ENCODE measurements around the gene KCNJ18. TPM values are rescaled to one million over a fixed set of nuclear protein-coding genes. Genes with fewer than 3 reads are reported as not detected.
"Not testable (repeated sequence)": the region's sequence is repeated elsewhere in the genome, so short reads cannot be mapped to it uniquely, and the experiment has no call there.

KCNJ18 gene
- total RNA-seq, 1 experiment from 2014 or later, result not detected

DNA sequence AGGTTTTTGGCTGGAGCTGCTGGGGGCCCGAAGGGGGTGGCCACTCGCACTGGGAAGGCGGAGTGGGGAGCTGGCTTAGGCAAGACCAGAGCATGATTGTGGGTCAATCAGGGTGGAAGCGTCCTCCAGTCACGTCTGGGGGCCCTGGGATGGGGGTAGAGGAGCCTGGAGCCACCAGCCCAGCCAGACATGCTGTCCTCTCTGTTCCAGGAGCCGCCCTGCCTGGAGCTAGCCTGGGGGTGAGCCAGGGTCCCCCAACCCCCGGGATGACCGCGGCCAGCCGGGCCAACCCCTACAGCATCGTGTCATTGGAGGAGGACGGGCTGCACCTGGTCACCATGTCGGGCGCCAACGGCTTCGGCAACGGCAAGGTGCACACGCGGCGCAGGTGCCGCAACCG, 10.2 kb downstream of the KCNJ18 start:
- H3K4me1 Mint-ChIP-seq, result not testable (repeated sequence)

DNA sequence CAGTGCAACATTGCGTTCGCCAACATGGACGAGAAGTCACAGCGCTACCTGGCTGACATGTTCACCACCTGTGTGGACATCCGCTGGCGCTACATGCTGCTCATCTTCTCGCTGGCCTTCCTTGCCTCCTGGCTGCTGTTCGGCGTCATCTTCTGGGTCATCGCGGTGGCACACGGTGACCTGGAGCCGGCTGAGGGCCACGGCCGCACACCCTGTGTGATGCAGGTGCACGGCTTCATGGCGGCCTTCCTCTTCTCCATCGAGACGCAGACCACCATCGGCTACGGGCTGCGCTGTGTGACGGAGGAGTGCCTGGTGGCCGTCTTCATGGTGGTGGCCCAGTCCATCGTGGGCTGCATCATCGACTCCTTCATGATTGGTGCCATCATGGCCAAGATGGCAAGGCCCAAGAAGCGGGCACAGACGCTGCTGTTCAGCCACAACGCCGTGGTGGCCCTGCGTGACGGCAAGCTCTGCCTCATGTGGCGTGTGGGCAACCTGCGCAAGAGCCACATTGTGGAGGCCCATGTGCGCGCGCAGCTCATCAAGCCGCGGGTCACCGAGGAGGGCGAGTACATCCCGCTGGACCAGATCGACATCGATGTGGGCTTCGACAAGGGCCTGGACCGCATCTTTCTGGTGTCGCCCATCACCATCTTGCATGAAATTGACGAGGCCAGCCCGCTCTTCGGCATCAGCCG, 10.8 kb downstream of the KCNJ18 start:
- not testable (repeated sequence) for H3K4me1 Mint-ChIP-seq; H3K4ac ChIP-seq (ENCODE audit: low read depth, low read length); H3K4me3 Mint-ChIP-seq; H3K27me3 ChIP-seq (ENCODE audit: insufficient read depth, low read length); H3K27me3 Mint-ChIP-seq (ENCODE audit: low read depth); H3K79me2 ChIP-seq (ENCODE audit: insufficient read depth, low read length); H4K20me1 ChIP-seq (ENCODE audit: control insufficient read depth, insufficient read depth, insufficient read length); H3T11ph ChIP-seq (ENCODE audit: low read length); H3K56ac ChIP-seq (ENCODE audit: insufficient read length, low read depth, low read length); H2AFZ ChIP-seq (ENCODE audit: low read length); H2AK5ac ChIP-seq (ENCODE audit: insufficient read length, low read length); H3K9ac ChIP-seq (ENCODE audit: extremely low read depth, insufficient read length, low read length); H2BK20ac ChIP-seq (ENCODE audit: low read depth, low read length, poor library complexity, severe bottlenecking); H4K8ac ChIP-seq (replicated peaks; ENCODE audit: insufficient read length, low read depth, low read length); H4K5ac ChIP-seq (ENCODE audit: insufficient read length, low read depth, low read length); H3K14ac ChIP-seq (ENCODE audit: insufficient read depth, low read length); DNase-seq; H3K23me2 ChIP-seq (ENCODE audit: insufficient read length, low read depth, low read length, poor library complexity, severe bottlenecking); H3K27ac Mint-ChIP-seq; H3K23ac ChIP-seq (ENCODE audit: insufficient read length, low read depth, low read length); H2BK15ac ChIP-seq (ENCODE audit: low read depth, low read length); H3K27ac ChIP-seq (ENCODE audit: insufficient read length, low read depth, low read length); H2BK120ac ChIP-seq (ENCODE audit: low read depth, low read length, poor library complexity, severe bottlenecking); H2BK12ac ChIP-seq (ENCODE audit: insufficient read length, low read depth, low read length); H4K91ac ChIP-seq (ENCODE audit: insufficient read length, low read depth, low read length); H3K4me2 ChIP-seq (ENCODE audit: insufficient read depth, insufficient read length, low read length); H3K4me1 ChIP-seq (ENCODE audit: insufficient read depth, low read length); H2BK5ac ChIP-seq (ENCODE audit: insufficient read length, low read length); H3K18ac ChIP-seq (ENCODE audit: insufficient read length, low read depth, low read length); H3K79me1 ChIP-seq (ENCODE audit: insufficient read depth, low read depth, low read length, poor library complexity, severe bottlenecking)
- H3K9me3 Mint-ChIP-seq, result peaks cover 55 to 58% of the 10 kb centered on the region in 2 experiments
- H3K36me3 Mint-ChIP-seq (ENCODE audit: insufficient read depth in 1 of 3, low read depth in 3 of 3), result peaks cover 9 to 16% (median 9%) of the 10 kb centered on the region in 3 experiments; a peak in 6 of 7 replicates
- no CpG with 5 or more reads among the region's 51 CpGs for WGBS (ENCODE audit: extremely low coverage, insufficient read length, low lambda C conversion rate)
- H3K9me3 ChIP-seq (ENCODE audit: control insufficient read depth, low read depth, low read length), result peaks cover 33% of the 10 kb centered on the region

More for the DNA sequence above, 10.2 kb downstream of the KCNJ18 start:
- H3K9me3 ChIP-seq (ENCODE audit: control insufficient read depth, low read depth, low read length), result peaks cover 30% of the 10 kb centered on the region
- not testable (repeated sequence) for H3K79me2 ChIP-seq (ENCODE audit: insufficient read depth, low read length); H3K27me3 Mint-ChIP-seq (ENCODE audit: low read depth); H2BK12ac ChIP-seq (ENCODE audit: insufficient read length, low read depth, low read length); DNase-seq; H4K8ac ChIP-seq (replicated peaks; ENCODE audit: insufficient read length, low read depth, low read length); H3K4me1 ChIP-seq (ENCODE audit: insufficient read depth, low read length); H3K9ac ChIP-seq (ENCODE audit: extremely low read depth, insufficient read length, low read length); H3K79me1 ChIP-seq (ENCODE audit: insufficient read depth, low read depth, low read length, poor library complexity, severe bottlenecking); H2AK5ac ChIP-seq (ENCODE audit: insufficient read length, low read length); H2BK20ac ChIP-seq (ENCODE audit: low read depth, low read length, poor library complexity, severe bottlenecking); H4K20me1 ChIP-seq (ENCODE audit: control insufficient read depth, insufficient read depth, insufficient read length); H3K14ac ChIP-seq (ENCODE audit: insufficient read depth, low read length); H3K23me2 ChIP-seq (ENCODE audit: insufficient read length, low read depth, low read length, poor library complexity, severe bottlenecking); H3K27ac Mint-ChIP-seq; H3K27me3 ChIP-seq (ENCODE audit: insufficient read depth, low read length); H2AFZ ChIP-seq (ENCODE audit: low read length); H4K5ac ChIP-seq (ENCODE audit: insufficient read length, low read depth, low read length); H3K23ac ChIP-seq (ENCODE audit: insufficient read length, low read depth, low read length); H3K4me3 Mint-ChIP-seq; H3K4me2 ChIP-seq (ENCODE audit: insufficient read depth, insufficient read length, low read length); H3K27ac ChIP-seq (ENCODE audit: insufficient read length, low read depth, low read length); H4K91ac ChIP-seq (ENCODE audit: insufficient read length, low read depth, low read length); H3K56ac ChIP-seq (ENCODE audit: insufficient read length, low read depth, low read length); H3K18ac ChIP-seq (ENCODE audit: insufficient read length, low read depth, low read length); H2BK120ac ChIP-seq (ENCODE audit: low read depth, low read length, poor library complexity, severe bottlenecking); H2BK15ac ChIP-seq (ENCODE audit: low read depth, low read length); H2BK5ac ChIP-seq (ENCODE audit: insufficient read length, low read length); H3K4ac ChIP-seq (ENCODE audit: low read depth, low read length); H3T11ph ChIP-seq (ENCODE audit: low read length)
- peaks cover 5 to 13% (median 5%) of the 10 kb centered on the region in 3 experiments; a peak in 5 of 7 replicates for H3K36me3 Mint-ChIP-seq (ENCODE audit: insufficient read depth in 1 of 3, low read depth in 3 of 3)
- peaks cover 55 to 57% of the 10 kb centered on the region in 2 experiments for H3K9me3 Mint-ChIP-seq
- no CpG with 5 or more reads among the region's 22 CpGs for WGBS (ENCODE audit: extremely low coverage, insufficient read length, low lambda C conversion rate)
